Lower leg skin (tissue), 3 donors: ENCODE data around the gene PLXDC1.

Source experiments
- CTCF ChIP-seq, 3 donors: fragments of 450-650 bp; IDR thresholded peaks; one replicate each; pipeline ENCODE4 v1.5.1; 2016; ENCODE audit warnings: antibody characterized with exemption in 3 of 3, mild to moderate bottlenecking in 3 of 3, moderate library complexity in 2 of 3
- POLR2A ChIP-seq, 2 donors: fragments of 450-650 bp; IDR thresholded peaks; one replicate each; pipeline ENCODE4 v1.6.1; 2016 to 2017; ENCODE audit warnings: antibody characterized with exemption in 2 of 2, mild to moderate bottlenecking in 1 of 2, moderate library complexity in 1 of 2

GRCh38 chr17:39167476-39167875 is 16.0 kb upstream of the PLXDC1 start:
- TF ChIP-seq POLR2A (IDR thresholded peaks at IDR 0.05): no peak
- TF ChIP-seq CTCF (IDR thresholded peaks at IDR 0.05): no peak
